ENCODE measurements around the gene ST6GALNAC2.
"Not testable (repeated sequence)": the region's sequence is repeated elsewhere in the genome, so short reads cannot be mapped to it uniquely, and the experiment has no call there.

The ST6GALNAC2 gene

GRCh38 chr17:76585649-76586593 is at the start of gene ST6GALNAC2:
Gene ST6GALNAC2 (minus strand): TSS chr17:76585860. CDS start chr17:76585808, 52 bp downstream.
- DNase-seq (ENCODE audit: low spot score), result peak; percentile 68

GRCh38 chr17:76635039-76635438 is 49.4 kb upstream of the ST6GALNAC2 start:
- DNase-seq (ENCODE audit: low spot score), result no peak

GRCh38 chr17:76633628-76634328 is 48.1 kb upstream of the ST6GALNAC2 start:
- no peak for DNase-seq (ENCODE audit: low spot score)

- DNase-seq (ENCODE audit: low spot score), result no peak
Observed at GRCh38 chr17:76631821-76632565, 46.3 kb upstream of the ST6GALNAC2 start.

- DNase-seq (ENCODE audit: low spot score), result no peak
Observed at GRCh38 chr17:76630151-76630550, 44.5 kb upstream of the ST6GALNAC2 start.

- DNase-seq (ENCODE audit: low spot score), result no peak
Observed at GRCh38 chr17:76627510-76627909, 41.9 kb upstream of the ST6GALNAC2 start.

- no peak for DNase-seq (ENCODE audit: low spot score)
Observed at GRCh38 chr17:76626442-76626841, 40.8 kb upstream of the ST6GALNAC2 start.

- no peak for DNase-seq (ENCODE audit: low spot score)
Observed at GRCh38 chr17:76625496-76625895, 39.8 kb upstream of the ST6GALNAC2 start.

- DNase-seq (ENCODE audit: low spot score), result peak; percentile 78
Observed at GRCh38 chr17:76623271-76624146, 37.8 kb upstream of the ST6GALNAC2 start.

- DNase-seq (ENCODE audit: low spot score), result no peak
Observed at GRCh38 chr17:76617838-76618237, 32.2 kb upstream of the ST6GALNAC2 start.

- DNase-seq (ENCODE audit: low spot score), result no peak
Observed at GRCh38 chr17:76614912-76615617, 29.4 kb upstream of the ST6GALNAC2 start.

GRCh38 chr17:76614064-76614759 is 28.6 kb upstream of the ST6GALNAC2 start:
- DNase-seq (ENCODE audit: low spot score), result not testable (repeated sequence)

- DNase-seq (ENCODE audit: low spot score), result no peak
Observed at GRCh38 chr17:76612977-76613851, 27.6 kb upstream of the ST6GALNAC2 start.

- DNase-seq (ENCODE audit: low spot score), result no peak
Observed at GRCh38 chr17:76612465-76612864, 26.8 kb upstream of the ST6GALNAC2 start.

GRCh38 chr17:76611758-76612157 is 26.1 kb upstream of the ST6GALNAC2 start:
- DNase-seq (ENCODE audit: low spot score), result no peak

- DNase-seq (ENCODE audit: low spot score), result not testable (repeated sequence)
Observed at GRCh38 chr17:76611080-76611749, 25.6 kb upstream of the ST6GALNAC2 start.

- DNase-seq (ENCODE audit: low spot score), result not testable (repeated sequence)
Observed at GRCh38 chr17:76606685-76607084, 21.0 kb upstream of the ST6GALNAC2 start.

GRCh38 chr17:76601065-76601464 is 15.4 kb upstream of the ST6GALNAC2 start:
- DNase-seq (ENCODE audit: low spot score), result no peak

Measured in LoVo (cell line).